A204.1 (cell line): ENCODE results near the gene VRK1.

Source experiments
- FAIRE-seq: peaks from 2 replicates; lab custom pipeline; 2012; peaks lifted over from hg19 to GRCh38; lab: Jason Lieb, UNC

VRK1 gene

GRCh38 chr14:96792003-96792402 is 5.2 kb upstream of the VRK1 start:
- FAIRE-seq: no peak

GRCh38 chr14:96792591-96792990 is 4.6 kb upstream of the VRK1 start:
- FAIRE-seq: no peak

GRCh38 chr14:96793547-96793946 is 3.6 kb upstream of the VRK1 start:
- FAIRE-seq: no peak

GRCh38 chr14:96795109-96795828 is 1.9 kb upstream of the VRK1 start:
- no peak for FAIRE-seq

- no peak for FAIRE-seq
Measured at GRCh38 chr14:96797582-96798349, 584 bp downstream of the VRK1 start.

GRCh38 chr14:96798956-96799355 is 1.8 kb downstream of the VRK1 start:
- FAIRE-seq: no peak

- no peak for FAIRE-seq
Measured at GRCh38 chr14:96799489-96800054, 2.4 kb downstream of the VRK1 start.

GRCh38 chr14:96801931-96802330 is 4.7 kb downstream of the VRK1 start:
- no peak for FAIRE-seq

- FAIRE-seq: no peak
Measured at GRCh38 chr14:96802963-96803362, 5.8 kb downstream of the VRK1 start.

GRCh38 chr14:96803958-96804357 is 6.8 kb downstream of the VRK1 start:
- no peak for FAIRE-seq

- FAIRE-seq: no peak
Measured at GRCh38 chr14:96804895-96805294, 7.7 kb downstream of the VRK1 start.

GRCh38 chr14:96805956-96806355 is 8.8 kb downstream of the VRK1 start:
- no peak for FAIRE-seq

GRCh38 chr14:96806836-96807235 is 9.7 kb downstream of the VRK1 start:
- no peak for FAIRE-seq

- no peak for FAIRE-seq
Measured at GRCh38 chr14:96808619-96809406, 11.6 kb downstream of the VRK1 start.

GRCh38 chr14:96811265-96811664 is 14.1 kb downstream of the VRK1 start:
- no peak for FAIRE-seq

GRCh38 chr14:96811985-96812667 is 14.9 kb downstream of the VRK1 start:
- FAIRE-seq: no peak

GRCh38 chr14:96816281-96816680 is 19.1 kb downstream of the VRK1 start:
- FAIRE-seq: no peak

GRCh38 chr14:96817750-96818666 is 20.8 kb downstream of the VRK1 start:
- FAIRE-seq: no peak

GRCh38 chr14:96821501-96821900 is 24.3 kb downstream of the VRK1 start:
- FAIRE-seq: no peak

- no peak for FAIRE-seq
Measured at GRCh38 chr14:96823652-96824051, 26.5 kb downstream of the VRK1 start.

- no peak for FAIRE-seq
Measured at GRCh38 chr14:96824283-96824682, 27.1 kb downstream of the VRK1 start.
